ENCODE measurements around the gene ACVR1B.

DNA sequence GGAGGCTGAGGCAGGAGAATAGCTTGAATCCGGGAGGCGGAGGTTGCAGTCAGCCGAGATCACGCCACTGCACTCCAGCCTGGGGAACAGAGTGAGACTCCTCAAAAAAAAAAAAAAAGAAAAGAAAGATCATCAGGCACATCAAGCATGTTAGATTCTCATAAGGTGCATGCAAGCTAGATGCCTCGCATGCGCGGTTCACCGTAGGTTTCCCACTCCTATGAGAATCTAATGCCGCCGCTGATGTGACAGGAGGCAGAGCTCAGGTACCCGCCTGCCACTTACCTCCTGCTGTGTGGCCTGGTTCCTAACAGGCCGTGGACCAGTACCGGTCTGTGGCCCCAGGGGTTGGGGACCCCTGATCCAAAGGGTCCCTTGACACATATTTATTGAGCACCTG is 7.0 kb downstream of the ACVR1B start:
- TF ChIP-seq, protein P1, sequence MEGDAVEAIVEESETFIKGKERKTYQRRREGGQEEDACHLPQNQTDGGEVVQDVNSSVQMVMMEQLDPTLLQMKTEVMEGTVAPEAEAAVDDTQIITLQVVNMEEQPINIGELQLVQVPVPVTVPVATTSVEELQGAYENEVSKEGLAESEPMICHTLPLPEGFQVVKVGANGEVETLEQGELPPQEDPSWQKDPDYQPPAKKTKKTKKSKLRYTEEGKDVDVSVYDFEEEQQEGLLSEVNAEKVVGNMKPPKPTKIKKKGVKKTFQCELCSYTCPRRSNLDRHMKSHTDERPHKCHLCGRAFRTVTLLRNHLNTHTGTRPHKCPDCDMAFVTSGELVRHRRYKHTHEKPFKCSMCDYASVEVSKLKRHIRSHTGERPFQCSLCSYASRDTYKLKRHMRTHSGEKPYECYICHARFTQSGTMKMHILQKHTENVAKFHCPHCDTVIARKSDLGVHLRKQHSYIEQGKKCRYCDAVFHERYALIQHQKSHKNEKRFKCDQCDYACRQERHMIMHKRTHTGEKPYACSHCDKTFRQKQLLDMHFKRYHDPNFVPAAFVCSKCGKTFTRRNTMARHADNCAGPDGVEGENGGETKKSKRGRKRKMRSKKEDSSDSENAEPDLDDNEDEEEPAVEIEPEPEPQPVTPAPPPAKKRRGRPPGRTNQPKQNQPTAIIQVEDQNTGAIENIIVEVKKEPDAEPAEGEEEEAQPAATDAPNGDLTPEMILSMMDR (IDR thresholded peaks at IDR 0.05; ENCODE audit: low read length), result no peak
- TF ChIP-seq EZH2 (optimal IDR thresholded peaks at IDR 0.05; ENCODE audit: low read depth, low read length), result no peak

Data from MM.1S (cell line).